Stomach (tissue), 9 donors: ENCODE data around the gene MDC1. TPM values are rescaled to one million over a fixed set of nuclear protein-coding genes. Genes with fewer than 3 reads are reported as not detected.
A peak's percentile ranks its signal among the peaks of the same experiment; 100 is the strongest.
"Not testable (repeated sequence)": the region's sequence is repeated elsewhere in the genome, so short reads cannot be mapped to it uniquely, and the experiment has no call there.

Source experiments
- DNase-seq, 2 donors: peaks; one replicate each; pipeline versions ENCODE4 v3.0.0 to v3.0.0-alpha.2; 2013 to 2019
- H3K27ac ChIP-seq, 5 donors: fragments of 200-600 bp in 4 of 5; sonication (generic) in 4 of 5; one replicate each; pipeline ENCODE4 v1.5.1; 2013 to 2019; ENCODE audit warnings: mild to moderate bottlenecking in 1 of 5, moderate library complexity in 1 of 5
- H3K27me3 ChIP-seq, 3 donors: fragments of 200-600 bp; sonication (generic); one replicate each; pipeline ENCODE4 v1.5.1; 2017 to 2019; ENCODE audit warnings: mixed run types in 1 of 3
- H3K36me3 ChIP-seq, 4 donors: fragments of 200-600 bp; sonication (generic); 1 replicate in 3 of 4; 2 replicates in 1 of 4; pipeline ENCODE4 v1.5.1; 2016 to 2019
- H3K4me1 ChIP-seq, 4 donors: fragments of 200-600 bp; sonication (generic); one replicate each; pipeline ENCODE4 v1.5.1; 2016 to 2019
- H3K4me3 ChIP-seq, 4 donors: fragments of 200-600 bp; sonication (generic) in 3 of 4; one replicate each; pipeline ENCODE4 v1.5.1; 2016 to 2019; ENCODE audit warnings: mild to moderate bottlenecking in 1 of 4
- H3K9me3 ChIP-seq, 4 donors: fragments of 200-600 bp; sonication (generic); one replicate each; pipeline ENCODE4 v1.5.1; 2016 to 2019
- CTCF ChIP-seq, 7 experiments: fragments of 450-650 bp in 4 of 7; fragments of 200-600 bp in 3 of 7; sonication (generic) in 3 of 7; IDR thresholded peaks; one replicate each; pipeline ENCODE4 v1.5.1; 2016 to 2019; ENCODE audit warnings: antibody characterized with exemption in 7 of 7, control low read depth in 2 of 7, mild to moderate bottlenecking in 1 of 7
- EP300 ChIP-seq: sonication (generic); formaldehyde crosslinking; IDR thresholded peaks from one replicate; pipeline ENCODE4 v1.6.1; 2017; ENCODE audit warnings: antibody characterized with exemption
- POLR2A ChIP-seq, 4 donors: fragments of 450-650 bp; IDR thresholded peaks; one replicate each; pipeline ENCODE4 v1.6.1; 2016; ENCODE audit warnings: antibody characterized with exemption in 4 of 4, control low read depth in 2 of 4, mild to moderate bottlenecking in 1 of 4, moderate library complexity in 1 of 4
- POLR2AphosphoS5 ChIP-seq, 3 donors: sonication (generic); formaldehyde crosslinking; IDR thresholded peaks; one replicate each; pipeline ENCODE4 v1.6.1; 2016; ENCODE audit warnings: antibody characterized with exemption in 3 of 3
- WGBS, 5 donors: extraction: QIAGEN DNeasy Blood & Tissue Kit in 3 of 5; methylation state at CpG; one replicate each; pipeline versions ENCODE4 v1.1.5 to v1.1.7; 2013 to 2018; 5-methylcytosine and 5-hydroxymethylcytosine counted together
- intact Hi-C: fragments of 100-400 bp; cut with DNase I; formaldehyde crosslinking; loops from one replicate; pipeline ENCODE4 v1.15.1; 2023; ENCODE audit warnings: low total_unique reads
- polyA plus RNA-seq, 3 donors: library from polyadenylated mRNA; stranded (reverse); fragments of 200-250 nt; gene quantifications; one replicate each; pipeline ENCODE4 v1.2.3, GENCODE V29; 2013
- total RNA-seq, 5 donors: library from RNA; depleted of rRNA; stranded (reverse); fragments of >200 nt; gene quantifications; one replicate each; pipeline versions ENCODE4 v1.1.0 to v1.2.3, GENCODE V29; 2014 to 2016
- donor health status: healthy with polysubstance abuse.
- donor health status: Bipolar disorder and iron deficiency.
- donor health status: healthy.

MDC1 gene
- total and polyA plus RNA-seq, 8 donors: 3.8 to 153 (median 11.8) TPM

GRCh38 chr6:30759575-30760239 lies 42.6 kb upstream of the MDC1 start:
- no peak overlapping the region for H3K4me3 ChIP-seq
- TF ChIP-seq CTCF (IDR thresholded peaks at IDR 0.05): no peak
- TF ChIP-seq EP300: no peak
- no peak for TF ChIP-seq POLR2A (IDR thresholded peaks at IDR 0.05)
- TF ChIP-seq POLR2AphosphoS5 (IDR thresholded peaks at IDR 0.05): peak in 1 of 3 donors; percentile 37
- 81 to 97% (median 92%) methylated on average over 10 of the region's 10 CpGs for WGBS, 5 donors
- peak overlapping the region in 3 of 5 donors; percentile 44 to 53 (median 51) for H3K27ac ChIP-seq
- peaks cover 13 to 32% (median 21%) of the 10 kb centered on the region in 4 donors for H3K4me1 ChIP-seq
- H3K27me3 ChIP-seq: no peaks in the 10 kb centered on the region
- no peaks in the 10 kb centered on the region for H3K36me3 ChIP-seq
- DNase-seq: peak in 1 of 2 donors; percentile 48
- intact Hi-C loops: no loop called here
- H3K9me3 ChIP-seq: no peaks in the 10 kb centered on the region

- H3K4me1 ChIP-seq: peaks cover 0 to 29% (median 15%) of the 10 kb centered on the region in 4 donors
These were observed 40.3 kb upstream of the MDC1 start for GRCh38 chr6:30757261-30757904.

GRCh38 chr6:30756405-30757003 lies 39.4 kb upstream of the MDC1 start:
- H3K4me3 ChIP-seq, H3K36me3 ChIP-seq, DNase-seq, H3K9me3 ChIP-seq, intact Hi-C loops, H3K27ac ChIP-seq, H3K27me3 ChIP-seq: not testable (repeated sequence)
- WGBS, 5 donors: 94 to 95% (median 95%) methylated on average over 7 of the region's 7 CpGs
- peaks cover 3 to 37% (median 24%) of the 10 kb centered on the region in 4 donors for H3K4me1 ChIP-seq

More at GRCh38 chr6:30757261-30757904, 40.3 kb upstream of the MDC1 start:
- no peak for DNase-seq
- no peaks in the 10 kb centered on the region for H3K9me3 ChIP-seq
- H3K27ac ChIP-seq: no peak overlapping the region
- intact Hi-C loops: no loop called here
- H3K4me3 ChIP-seq: no peak overlapping the region
- H3K27me3 ChIP-seq: no peaks in the 10 kb centered on the region
- no peak for TF ChIP-seq CTCF (IDR thresholded peaks at IDR 0.05)
- TF ChIP-seq POLR2A (IDR thresholded peaks at IDR 0.05): no peak
- TF ChIP-seq EP300: no peak
- no peak for TF ChIP-seq POLR2AphosphoS5 (IDR thresholded peaks at IDR 0.05)
- 73 to 88% (median 80%) methylated on average over 1 of the region's 1 CpG for WGBS, 5 donors
- H3K36me3 ChIP-seq: no peaks in the 10 kb centered on the region

GRCh38 chr6:30754631-30755030 lies 37.5 kb upstream of the MDC1 start:
- peak overlapping the region in 2 of 5 donors; percentile 3 to 96 for H3K27ac ChIP-seq

More at GRCh38 chr6:30754631-30755030, 37.5 kb upstream of the MDC1 start:
- Histone ChIP-seq H3K27me3 (no peaks in the 10 kb centered on the region), H3K36me3 (no peaks in the 10 kb centered on the region), H3K4me3 (no peak overlapping the region), H3K9me3 (no peaks in the 10 kb centered on the region), H3K4me1 (peaks cover 13 to 45% (median 34%) of the 10 kb centered on the region in 4 donors)
- no peak for DNase-seq
- TF ChIP-seq POLR2A (IDR thresholded peaks at IDR 0.05) (no peak), POLR2AphosphoS5 (IDR thresholded peaks at IDR 0.05) (no peak), EP300 (no peak), CTCF (IDR thresholded peaks at IDR 0.05) (no peak)
- intact Hi-C loops: no loop called here
- 85 to 96% (median 94%) methylated on average over 3 of the region's 3 CpGs for WGBS, 5 donors
